GM18526 (cell line): ENCODE results near the gene LAMA4.

Source experiments
- POLR2A ChIP-seq: IDR thresholded peaks from 3 replicates; pipeline ENCODE4 v1.6.1; 2011; ENCODE audit not compliant: insufficient read length; ENCODE audit errors: extremely low read depth

Gene LAMA4

GRCh38 chr6:112139052-112139451 is 115.3 kb downstream of the LAMA4 start:
- TF ChIP-seq POLR2A = no peak

- TF ChIP-seq POLR2A = no peak
Observed at GRCh38 chr6:112130878-112131277, 123.5 kb downstream of the LAMA4 start.

GRCh38 chr6:112128208-112128607 is 126.2 kb downstream of the LAMA4 start:
- no peak for TF ChIP-seq POLR2A

- no peak for TF ChIP-seq POLR2A
Observed at GRCh38 chr6:112123982-112124381, 130.4 kb downstream of the LAMA4 start.

GRCh38 chr6:112122756-112123155 is 131.6 kb downstream of the LAMA4 start:
- TF ChIP-seq POLR2A = no peak

- TF ChIP-seq POLR2A = no peak
Observed at GRCh38 chr6:112118034-112118433, 136.3 kb downstream of the LAMA4 start.

- TF ChIP-seq POLR2A = no peak
Observed at GRCh38 chr6:112117554-112117953, 136.8 kb downstream of the LAMA4 start.

DNA sequence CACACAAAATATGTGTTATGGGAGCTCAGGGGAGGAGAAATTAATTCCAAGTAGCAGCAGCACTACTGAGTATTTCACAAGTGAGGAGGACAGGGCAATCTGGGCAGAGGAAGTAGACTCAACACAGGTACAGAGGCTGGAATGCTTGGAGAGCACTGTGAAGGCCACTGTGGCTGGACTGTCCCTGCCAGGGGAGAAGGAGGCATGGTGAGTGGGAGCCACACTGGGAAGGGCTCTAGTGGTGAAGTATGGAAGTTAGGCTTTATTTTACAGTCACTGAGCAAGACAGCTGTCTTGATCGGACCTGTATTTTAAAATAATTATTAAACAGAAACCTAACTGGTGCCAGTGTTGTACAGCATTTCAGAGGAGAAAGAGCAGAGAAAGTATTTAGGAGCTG is 138.1 kb downstream of the LAMA4 start:
- TF ChIP-seq POLR2A = no peak

DNA sequence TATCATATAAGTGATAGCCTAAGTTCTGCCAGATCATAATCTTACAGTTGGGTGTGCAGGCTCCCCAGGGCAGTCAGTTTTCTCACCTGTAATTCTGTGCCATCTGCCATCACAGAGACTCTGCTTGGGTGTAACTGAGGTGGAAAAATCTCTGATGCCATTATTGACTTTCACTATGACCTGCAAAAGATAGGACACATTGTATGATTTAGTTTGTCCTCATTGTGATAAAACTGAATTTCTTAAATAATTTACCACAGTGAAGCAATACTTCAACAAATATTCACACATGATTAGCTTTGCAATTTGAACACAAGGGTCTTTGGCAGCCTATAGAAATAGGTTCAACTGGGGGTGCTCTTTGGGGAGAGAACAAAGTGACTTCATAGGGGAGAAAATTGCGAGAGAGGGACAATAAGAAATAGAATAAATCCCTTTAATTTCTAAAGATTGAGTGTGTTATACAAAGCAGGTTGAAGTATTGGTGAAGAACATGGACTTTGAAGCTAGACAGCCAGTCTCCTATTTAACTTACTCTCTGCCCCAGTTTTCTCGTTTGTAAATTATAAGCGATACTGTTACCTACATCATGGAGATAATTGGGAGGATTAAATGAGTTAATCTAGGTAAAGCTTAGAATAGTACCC is 139.7 kb downstream of the LAMA4 start:
- TF ChIP-seq POLR2A = no peak

DNA sequence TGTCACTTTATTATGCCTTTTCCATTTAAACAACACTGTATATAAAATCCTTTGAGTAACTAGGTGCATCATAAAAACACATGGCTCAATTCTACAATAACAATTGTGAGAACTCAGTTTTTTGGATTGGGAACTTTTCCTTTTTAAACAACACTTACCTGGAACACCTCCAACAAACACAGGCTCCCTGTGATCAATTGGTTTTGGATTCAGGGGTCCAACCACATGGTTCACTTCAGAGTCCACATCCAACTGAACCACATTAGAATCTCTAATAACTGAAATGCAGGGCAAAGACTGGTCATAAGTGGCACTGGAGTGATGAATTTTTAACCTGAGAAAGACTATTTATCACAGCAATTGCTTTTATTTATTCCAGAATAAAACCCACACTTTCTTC is 140.4 kb downstream of the LAMA4 start:
- no peak for TF ChIP-seq POLR2A

- TF ChIP-seq POLR2A = no peak
Observed at GRCh38 chr6:112113431-112113830, 140.9 kb downstream of the LAMA4 start.

GRCh38 chr6:112109262-112109661 is 145.1 kb downstream of the LAMA4 start:
- no peak for TF ChIP-seq POLR2A

- TF ChIP-seq POLR2A = no peak
Observed at GRCh38 chr6:112106562-112106961, 147.8 kb downstream of the LAMA4 start.

- no peak for TF ChIP-seq POLR2A
Observed at GRCh38 chr6:112100561-112100960, 153.8 kb downstream of the LAMA4 start.

DNA sequence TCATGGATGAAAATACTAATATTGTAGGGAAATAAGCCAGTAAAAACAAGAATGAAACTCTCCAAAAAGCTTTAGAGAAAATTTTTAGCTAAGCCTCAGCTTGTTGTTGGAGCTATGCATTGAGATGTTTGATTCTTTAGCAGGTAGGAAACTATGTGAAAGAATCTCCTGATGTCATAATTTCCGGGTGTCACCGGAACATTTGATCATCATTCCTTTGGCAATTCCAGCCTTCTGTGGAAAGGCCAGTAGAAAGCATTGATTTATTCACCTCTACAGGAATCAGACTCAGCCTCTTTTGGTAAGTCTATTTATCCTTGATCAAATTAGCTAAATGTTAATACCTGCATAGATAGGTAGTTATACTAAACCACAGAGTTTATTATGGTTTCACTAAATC is 157.5 kb downstream of the LAMA4 start:
- no peak for TF ChIP-seq POLR2A

DNA sequence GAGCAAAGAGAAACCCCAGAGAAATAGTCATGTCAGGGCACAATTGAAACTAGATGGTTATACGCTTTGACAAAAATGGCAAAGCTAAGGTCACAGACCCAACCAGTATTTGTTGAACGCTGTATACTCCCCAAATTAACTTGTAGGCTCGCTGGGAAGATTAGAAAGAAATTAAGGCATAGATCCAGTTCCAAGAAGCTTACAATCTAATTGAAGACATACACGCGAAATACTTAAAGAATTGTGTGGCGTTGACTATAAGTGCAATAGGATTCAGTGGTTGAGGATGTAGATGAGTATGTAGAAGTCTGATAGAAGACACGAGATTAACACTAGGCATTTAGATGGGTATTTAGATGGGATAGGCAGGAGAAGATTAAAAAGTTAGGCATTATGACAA is 166.5 kb downstream of the LAMA4 start:
- TF ChIP-seq POLR2A = no peak

DNA sequence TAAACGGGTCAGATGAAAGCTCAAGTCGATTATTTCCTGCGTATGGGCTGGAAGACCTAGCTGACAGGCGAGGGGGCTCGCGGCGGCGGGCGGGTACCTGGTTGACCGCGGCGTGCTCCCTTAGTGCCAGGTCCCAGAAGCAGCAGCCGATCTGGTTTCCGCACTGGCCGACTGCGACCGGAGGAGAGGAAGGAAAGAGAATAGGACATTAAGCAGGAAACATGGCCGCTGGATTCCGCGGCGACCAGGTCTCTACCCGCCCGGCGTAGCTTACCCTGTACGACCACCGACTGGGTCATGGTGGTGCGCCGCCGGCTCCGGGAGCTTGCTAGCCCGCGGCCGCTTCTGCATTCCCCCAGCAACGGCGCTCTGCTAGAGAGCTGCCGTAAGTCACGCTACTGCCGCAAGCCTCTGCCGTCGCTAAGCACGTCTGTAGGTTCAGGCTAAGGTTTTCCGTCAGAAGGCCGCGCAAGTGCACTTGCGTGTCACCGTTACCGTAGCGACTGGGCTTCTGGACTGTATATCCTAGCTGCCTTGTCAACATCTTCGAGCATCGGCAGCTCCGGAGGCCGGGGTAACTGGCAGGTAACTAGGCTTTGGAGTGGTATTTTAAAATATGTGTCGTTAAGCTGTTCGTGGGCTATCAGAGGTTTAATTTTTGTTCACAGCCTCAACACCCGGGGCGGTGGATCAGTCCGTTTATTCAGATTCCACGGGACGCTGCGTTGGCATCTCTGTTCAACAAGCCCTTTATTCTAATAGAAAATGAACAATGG is 167.0 kb downstream of the LAMA4 start, which contains the start of the genes FAM229B and TUBE1:
TSS of gene FAM229B (plus strand) at position 456 of the 776 bp plus-strand sequence. CDS start 11,693 bp downstream, outside the sequence.
TSS of gene TUBE1 (minus strand) at position 347 of the 776 bp plus-strand sequence. CDS start at position 299, 48 bp downstream.
- TF ChIP-seq POLR2A = peak; percentile 74
